Heart right ventricle (tissue), 16 donors: ENCODE data around the gene CHIT1. TPM values are rescaled to one million over a fixed set of nuclear protein-coding genes. Genes with fewer than 3 reads are reported as not detected.
A peak's percentile ranks its signal among the peaks of the same experiment; 100 is the strongest.

Experiments
- ATAC-seq, 8 donors: fragments of 200-7000 bp; cut with Tn5 transposase; one replicate each; pipeline ENCODE4 v1.9.1; 2020; ENCODE audit warnings: mild to moderate bottlenecking in 8 of 8, moderate library complexity in 8 of 8, moderate number of reproducible peaks in 1 of 8
- DNase-seq, 2 donors: peaks; one replicate each; pipeline ENCODE4 v3.0.0-alpha.2; 2020
- H3K27ac ChIP-seq, 10 donors: fragments of 200-600 bp; sonication (generic) in 2 of 10; one replicate each; pipeline versions ENCODE4 v1.5.0 to v1.8.0; 2020 to 2022; ENCODE audit warnings: mild to moderate bottlenecking in 3 of 10
- H3K27me3 ChIP-seq, 7 donors: fragments of 200-600 bp; one replicate each; pipeline ENCODE4 v1.8.0; 2021 to 2022; ENCODE audit warnings: mild to moderate bottlenecking in 2 of 7
- H3K36me3 ChIP-seq, 9 donors: fragments of 200-600 bp; sonication (generic) in 1 of 9; one replicate each; pipeline versions ENCODE4 v1.5.0 to v1.8.0; 2020 to 2022; ENCODE audit warnings: mild to moderate bottlenecking in 2 of 9
- H3K4me1 ChIP-seq, 9 donors: fragments of 200-600 bp; sonication (generic) in 1 of 9; one replicate each; pipeline versions ENCODE4 v1.5.0 to v1.8.0; 2020 to 2022; ENCODE audit warnings: mild to moderate bottlenecking in 4 of 9
- H3K4me3 ChIP-seq, 10 donors: fragments of 200-600 bp; sonication (generic) in 2 of 10; one replicate each; pipeline versions ENCODE4 v1.5.0 to v1.8.0; 2020 to 2022; ENCODE audit warnings: mild to moderate bottlenecking in 7 of 10, moderate library complexity in 2 of 10
- H3K9me3 ChIP-seq, 11 donors: fragments of 200-600 bp in 10 of 11; sonication (generic) in 2 of 11; one replicate each; pipeline versions ENCODE4 v1.5.0 to v1.8.0; 2013 to 2022; ENCODE audit warnings: mild to moderate bottlenecking in 2 of 11, control low read depth in 1 of 11, moderate library complexity in 1 of 11
- WGBS, 2 donors: extraction: QIAGEN DNeasy Blood & Tissue Kit; methylation state at CpG; one replicate each; pipeline ENCODE4 v1.1.7; 2013; ENCODE audit warnings: inconsistent platforms in 1 of 2; 5-methylcytosine and 5-hydroxymethylcytosine counted together
- intact Hi-C, 10 donors: fragments of 100-400 bp; cut with DNase I; formaldehyde crosslinking; loops; one replicate each; pipeline versions ENCODE4 v1.11.1 to v1.14.2; 2022
- polyA plus RNA-seq, 2 donors: library from polyadenylated mRNA; stranded (reverse); fragments of 200-250 nt; gene quantifications; one replicate each; pipeline ENCODE4 v1.2.3, GENCODE V29; 2013
- total RNA-seq, 10 donors: library from RNA; stranded (reverse); fragmentation: NEBNext Ultra II Directional in 3 of 10; extraction: Animal tissue kit (Norgen Biotek cat#: 25700) in 3 of 10; gene quantifications; one replicate each; pipeline versions ENCODE4 v1.2.1 to v1.2.4, GENCODE V29; 2021 to 2023
- TF ChIP-seq, protein P1 (sequence below), 9 donors: fragments of 200-600 bp; sonication (generic) in 2 of 9; IDR thresholded peaks; one replicate each; pipeline versions ENCODE4 v1.5.0 to v1.8.0; 2021 to 2022; ENCODE audit warnings: antibody characterized with exemption in 9 of 9, mild to moderate bottlenecking in 5 of 9, moderate library complexity in 1 of 9
- donor health status: Arrhythmogenic right ventricular cardiomyopathy.
- donor health status: ischemic (EF 13 %, LVEDD 7.1; RV severe dilation, severe dysfunction).
- donor health status: healthy with polysubstance abuse.
- donor health status: DM: no; HTN: yes; CAD: no.
- donor health status: DM: no; HTN: no; CAD: no.
- donor health status: ischemic (EF 25% LVEDD 6.9; RV normal size, moderate dysfunction).
- donor health status: ischemic (EF 25% LVEDD 5.7; RV mildly dilated, moderate dysfunction).
- donor health status: healthy.
- donor health status: DM: yes; HTN: yes; CAD: no.
- donor health status: Ischemic cardiomyopathy.
- donor health status: ischemic (EF 35%, LVEDD 5.7; RV mildly dilated, moderate dysfunction).
- donor health status: nonischemic (EF 11% LVEDD 7.7; RV severe dilation, severe dysfunction).
- donor health status: DM: yes; HTN: yes; CAD: no.
- donor health status: PGD.
- donor health status: ischemic (EF 29% LVEDD 5.4; RV normal size, mild dysfunction).
- donor health status: nonischemic (EF 23%, LVEDD 6.1; RV moderate dilation, normal function).

Gene CHIT1
- total and polyA plus RNA-seq, 12 donors, result 0.05 to 1.3 (median 0.28) TPM; not detected in 6

DNA sequence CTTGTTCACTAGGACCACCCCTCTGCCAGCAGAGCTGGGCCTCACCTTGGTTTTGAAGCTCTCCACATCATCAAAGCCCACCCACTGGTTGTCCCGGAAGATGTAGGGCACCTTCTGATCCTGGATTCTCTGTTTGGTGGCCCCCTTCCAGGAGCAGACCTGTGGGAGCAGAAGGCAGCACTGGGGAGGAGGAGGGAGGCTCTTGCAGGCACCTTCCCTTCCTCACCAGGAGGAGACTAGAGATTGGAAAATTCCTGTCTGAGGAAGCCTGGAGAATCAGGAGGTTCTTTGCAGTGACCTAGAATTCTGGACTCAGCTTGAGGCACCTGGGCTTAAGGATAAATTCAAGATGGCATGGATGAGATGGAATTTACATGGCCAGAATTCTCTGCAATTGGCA is 10.3 kb downstream of the CHIT1 start:
- 75 to 79% methylated on average over 1 of the region's 1 CpG for WGBS, 2 donors

DNA sequence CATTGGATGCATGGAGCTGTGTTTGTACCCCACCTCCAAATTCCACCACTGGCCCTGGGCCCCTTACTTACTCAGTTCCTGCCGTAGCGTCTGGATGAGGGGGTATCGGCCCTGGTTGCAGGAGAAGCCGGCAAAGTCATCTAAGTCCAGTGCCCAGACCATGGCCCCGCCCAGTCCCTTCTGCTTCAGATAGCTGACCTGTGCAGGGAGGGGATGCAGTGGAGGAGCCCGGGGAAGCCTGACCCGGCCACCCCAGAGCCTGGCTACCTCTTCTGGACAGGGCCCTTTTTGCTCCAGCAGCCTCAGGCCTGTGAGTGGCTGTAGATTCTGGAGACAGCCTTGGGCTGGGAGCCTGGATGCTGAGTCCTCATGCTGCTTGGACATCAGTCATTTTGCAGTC is 11.8 kb downstream of the CHIT1 start:
- TF ChIP-seq, protein P1, sequence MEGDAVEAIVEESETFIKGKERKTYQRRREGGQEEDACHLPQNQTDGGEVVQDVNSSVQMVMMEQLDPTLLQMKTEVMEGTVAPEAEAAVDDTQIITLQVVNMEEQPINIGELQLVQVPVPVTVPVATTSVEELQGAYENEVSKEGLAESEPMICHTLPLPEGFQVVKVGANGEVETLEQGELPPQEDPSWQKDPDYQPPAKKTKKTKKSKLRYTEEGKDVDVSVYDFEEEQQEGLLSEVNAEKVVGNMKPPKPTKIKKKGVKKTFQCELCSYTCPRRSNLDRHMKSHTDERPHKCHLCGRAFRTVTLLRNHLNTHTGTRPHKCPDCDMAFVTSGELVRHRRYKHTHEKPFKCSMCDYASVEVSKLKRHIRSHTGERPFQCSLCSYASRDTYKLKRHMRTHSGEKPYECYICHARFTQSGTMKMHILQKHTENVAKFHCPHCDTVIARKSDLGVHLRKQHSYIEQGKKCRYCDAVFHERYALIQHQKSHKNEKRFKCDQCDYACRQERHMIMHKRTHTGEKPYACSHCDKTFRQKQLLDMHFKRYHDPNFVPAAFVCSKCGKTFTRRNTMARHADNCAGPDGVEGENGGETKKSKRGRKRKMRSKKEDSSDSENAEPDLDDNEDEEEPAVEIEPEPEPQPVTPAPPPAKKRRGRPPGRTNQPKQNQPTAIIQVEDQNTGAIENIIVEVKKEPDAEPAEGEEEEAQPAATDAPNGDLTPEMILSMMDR (IDR thresholded peaks at IDR 0.05), result no peak
- Histone ChIP-seq H3K4me3 (no peak overlapping the region), H3K27ac (no peak overlapping the region), H3K4me1 (peaks cover 0 to 15% (median 0%) of the 10 kb centered on the region in 9 donors), H3K9me3 (no peaks in the 10 kb centered on the region), H3K36me3 (no peaks in the 10 kb centered on the region), H3K27me3 (peaks cover 0 to 16% (median 12%) of the 10 kb centered on the region in 7 donors)
- intact Hi-C loops, result loop anchor here in 7 of 10 donors (2.0 to 5.0 kb wide), 5 partner anchors 95 to 179 kb away; no protein-coding TSS in a partner anchor
- DNase-seq (no peak), ATAC-seq (no peak)
- WGBS, 2 donors, result 78 to 83% methylated on average over 7 of the region's 7 CpGs

More for the DNA sequence above, 10.3 kb downstream of the CHIT1 start:
- TF ChIP-seq, protein P1 (IDR thresholded peaks at IDR 0.05), result no peak
- Histone ChIP-seq H3K36me3 (no peaks in the 10 kb centered on the region), H3K27me3 (peaks cover 0 to 26% (median 19%) of the 10 kb centered on the region in 7 donors), H3K4me3 (no peak overlapping the region), H3K4me1 (peaks cover 0 to 15% (median 0%) of the 10 kb centered on the region in 9 donors), H3K9me3 (no peaks in the 10 kb centered on the region), H3K27ac (no peak overlapping the region)
- DNase-seq (no peak), ATAC-seq (no peak)
- intact Hi-C loops, result loop anchor here in 3 of 10 donors (1.0 to 5.0 kb wide), 3 partner anchors 97 to 179 kb away; no protein-coding TSS in a partner anchor

DNA sequence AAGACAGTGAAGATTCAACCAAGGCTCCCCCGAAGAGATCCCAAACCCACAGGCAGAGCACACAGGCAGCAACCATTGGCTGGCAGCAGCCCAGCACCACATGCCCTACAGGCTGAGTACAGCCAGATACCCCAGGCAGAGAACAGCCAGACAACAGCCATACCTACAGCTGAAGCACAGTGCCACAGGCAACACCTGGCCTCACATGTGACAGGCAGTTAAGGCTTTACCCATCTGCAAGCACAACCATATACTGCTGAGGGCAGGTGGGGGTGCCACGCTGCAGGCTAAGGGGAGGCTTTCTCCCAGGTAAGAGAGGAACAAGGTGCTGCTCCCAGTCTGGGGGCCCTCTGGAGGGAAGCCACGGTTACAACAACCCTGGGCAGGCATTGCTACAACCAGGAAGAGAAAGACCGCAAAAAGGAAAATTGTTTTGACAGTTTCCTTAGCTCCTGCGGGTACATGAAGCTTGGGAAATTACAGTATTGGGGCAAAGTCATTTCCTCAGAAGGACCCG is 12.3 kb downstream of the CHIT1 start:
- TF ChIP-seq, protein P1 (IDR thresholded peaks at IDR 0.05), result no peak
- 62 to 70% methylated on average over 6 of the region's 6 CpGs for WGBS, 2 donors
- intact Hi-C loops, result loop anchor here in 7 of 10 donors (2.0 to 5.0 kb wide), 5 partner anchors 95 to 178 kb away; no protein-coding TSS in a partner anchor
- no peak for DNase-seq
- Histone ChIP-seq H3K27ac (no peak overlapping the region), H3K36me3 (no peaks in the 10 kb centered on the region), H3K4me3 (no peak overlapping the region), H3K27me3 (peaks cover 0 to 16% (median 11%) of the 10 kb centered on the region in 7 donors), H3K9me3 (no peaks in the 10 kb centered on the region), H3K4me1 (peaks cover 0 to 15% (median 0%) of the 10 kb centered on the region in 9 donors)
- ATAC-seq, result peak in 4 of 8 donors; percentile 6 to 29 (median 16)

DNA sequence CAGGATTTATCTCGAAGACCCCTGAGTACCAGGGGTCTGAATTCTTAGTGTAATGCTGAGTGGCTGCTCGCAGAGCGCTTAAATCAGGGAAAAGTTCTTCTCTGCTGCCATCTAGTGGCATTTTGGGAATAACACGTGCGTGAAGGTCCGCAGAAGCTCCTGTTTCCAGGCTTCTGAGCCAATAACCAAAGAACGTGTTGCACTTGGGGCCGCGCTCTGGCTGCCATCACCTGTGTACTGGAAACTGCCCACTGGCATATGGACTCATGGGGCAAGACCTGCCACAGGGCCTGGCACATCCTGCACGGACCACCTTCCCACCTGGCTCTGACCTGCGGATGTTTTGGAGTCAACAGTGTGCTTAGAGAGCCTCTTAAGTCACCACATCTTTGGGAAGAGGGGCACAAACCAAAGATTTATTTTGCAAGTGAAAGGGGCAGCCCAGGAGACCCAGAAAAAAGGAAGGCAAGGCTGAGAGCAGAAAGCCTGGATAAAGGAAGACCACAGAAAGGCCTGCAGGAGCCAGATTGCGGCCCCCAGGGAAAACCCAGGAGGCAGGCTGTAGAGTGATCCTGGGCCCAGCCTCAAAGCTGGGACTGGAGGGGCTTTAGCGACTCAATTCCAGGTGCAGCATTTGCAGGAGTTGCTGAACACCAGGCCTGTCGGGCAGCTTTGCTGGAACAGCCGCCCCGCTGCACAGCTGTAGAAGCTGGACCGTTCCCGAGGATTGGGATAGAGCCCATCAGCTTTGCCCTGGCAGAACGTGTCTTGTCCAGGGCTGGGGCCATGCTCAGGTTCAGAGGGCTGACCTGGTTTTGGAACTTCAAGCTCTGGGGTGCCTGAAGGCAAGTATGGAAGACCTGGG is 13.0 kb downstream of the CHIT1 start:
- Histone ChIP-seq H3K4me1 (peaks cover 0 to 15% (median 0%) of the 10 kb centered on the region in 9 donors), H3K9me3 (no peaks in the 10 kb centered on the region), H3K4me3 (no peak overlapping the region), H3K27me3 (peaks cover 0 to 16% (median 11%) of the 10 kb centered on the region in 7 donors), H3K27ac (no peak overlapping the region), H3K36me3 (no peaks in the 10 kb centered on the region)
- TF ChIP-seq, protein P1 (IDR thresholded peaks at IDR 0.05), result peak; percentile 75 to 91 (median 82)
- DNase-seq (peak in 1 of 2 donors; percentile 58), ATAC-seq (peak; percentile 55 to 88 (median 76))
- intact Hi-C loops, result loop anchor here in 9 of 10 donors (1.0 to 5.0 kb wide), 9 partner anchors 94 to 178 kb away; no protein-coding TSS in a partner anchor
- WGBS, 2 donors, result 32 to 36% methylated on average over 19 of the region's 19 CpGs
